HepG2 (cell line): ENCODE measurements around the gene CALY. TPM values are rescaled to one million over a fixed set of nuclear protein-coding genes. Genes with fewer than 3 reads are reported as not detected.

Source experiments
- ATAC-seq: fragments of 200-7000 bp; cut with Tn5 transposase; 3 replicates; pipeline ENCODE4 v1.9.1; 2020; ENCODE audit warnings: mild to moderate bottlenecking, moderate library complexity
- BruUV-seq: library from RNA; stranded (reverse); fragments of 400-500 nt; replicated peaks from 2 replicates; lab custom pipeline; 2021; lab: Mats Ljungman, UMichigan
- CTCF ChIA-PET: fragments of 300-600 bp; formaldehyde crosslinking; extraction: SDS; loops from one replicate; lab custom pipeline; 2021; ENCODE audit warnings: low total read pairs, inconsistent platforms, low intra/inter-chr PET ratio; lab: Yijun Ruan, JAX
- POLR2A ChIA-PET: fragments of 350-600 bp; sonication (Branson Sonifier 250); formaldehyde crosslinking; loops from one replicate; lab custom pipeline; 2020; ENCODE audit warnings: antibody characterized with exemption, inconsistent platforms; lab: Yijun Ruan, JAX
- DNase-seq: peaks from one replicate; pipeline ENCODE4 v3.0.0-alpha.2; 2015; ENCODE audit warnings: low spot score
- FAIRE-seq: peaks from 3 replicates; lab custom pipeline; 2011; peaks lifted over from hg19 to GRCh38; lab: Jason Lieb, UNC
- H2AFZ ChIP-seq: one replicate; pipeline ENCODE4 v1.6.1; 2011; ENCODE audit warnings: low read length, inconsistent platforms
- H3K27ac ChIP-seq: fragments of 300-600 bp; 3 replicates; pipeline ENCODE4 v1.8.0; 2011; ENCODE audit warnings: mixed run types, mild to moderate bottlenecking, mixed read lengths, low read length, inconsistent platforms; ENCODE audit not compliant: insufficient read depth; ENCODE audit errors: extremely low read length
- H3K27me3 ChIP-seq, 2 experiments: fragments of 200-600 bp in 1 of 2; 2 replicates in 1 of 2; 3 replicates in 1 of 2; pipeline versions ENCODE4 v1.6.0 to v1.8.0; 2011; ENCODE audit warnings: low read length in 2 of 2, mild to moderate bottlenecking in 2 of 2, moderate library complexity in 2 of 2, inconsistent platforms in 1 of 2; ENCODE audit not compliant: insufficient read depth in 2 of 2, control insufficient read depth in 1 of 2
- H3K36me3 ChIP-seq, 2 experiments: fragments of 200-600 bp in 1 of 2; replicated peaks in 1 of 2; 2 replicates in 1 of 2; 3 replicates in 1 of 2; pipeline versions ENCODE4 v1.5.1 to v1.8.0; 2011; ENCODE audit warnings: low read length in 2 of 2, inconsistent platforms in 1 of 2; ENCODE audit not compliant: insufficient read depth in 2 of 2, control insufficient read depth in 1 of 2
- H3K4me1 ChIP-seq: 2 replicates; pipeline ENCODE4 v1.5.1; 2012; ENCODE audit warnings: low read length, inconsistent platforms; ENCODE audit not compliant: insufficient read depth
- H3K4me2 ChIP-seq: 2 replicates; pipeline ENCODE4 v1.6.0; 2011; ENCODE audit warnings: low read depth, low read length, inconsistent platforms
- H3K4me3 ChIP-seq, 3 experiments: fragments of 200-600 bp in 1 of 3; sonication (generic), shearing (Covaris generic) in 1 of 3; replicated peaks in 1 of 3; 2 replicates each; pipeline ENCODE4 v1.5.1; 2011 to 2016; ENCODE audit warnings: low read length in 3 of 3, inconsistent platforms in 2 of 3, low read depth in 2 of 3, mild to moderate bottlenecking in 2 of 3, control low read depth in 1 of 3, mixed read lengths in 1 of 3; ENCODE audit not compliant: insufficient read depth in 1 of 3
- H3K79me2 ChIP-seq: one replicate; pipeline ENCODE4 v1.6.1; 2011; ENCODE audit warnings: low read length, inconsistent platforms; ENCODE audit not compliant: insufficient read depth
- H3K9ac ChIP-seq: 2 replicates; pipeline ENCODE4 v1.6.0; 2011; ENCODE audit warnings: mild to moderate bottlenecking, low read depth, low read length, inconsistent platforms; ENCODE audit not compliant: insufficient read depth
- H3K9me3 ChIP-seq: 2 replicates; pipeline ENCODE4 v1.5.1; 2012; ENCODE audit warnings: mild to moderate bottlenecking, low read length
- H4K20me1 ChIP-seq: 2 replicates; pipeline ENCODE4 v1.6.0; 2011; ENCODE audit warnings: inconsistent platforms, mild to moderate bottlenecking, low read length, moderate library complexity; ENCODE audit not compliant: insufficient read depth
- AGO2 ChIP-seq: fragments of 200-400 bp; formaldehyde crosslinking; optimal IDR thresholded peaks from 2 replicates; pipeline ENCODE3; 2017; ENCODE audit warnings: mild to moderate bottlenecking, low read depth, low read length, moderate library complexity
- FOXK1 ChIP-seq: sonication (generic); formaldehyde crosslinking; IDR thresholded peaks from 2 replicates; pipeline ENCODE4 v1.4.0; 2020; ENCODE audit warnings: low read depth, missing genetic modification reagents, borderline replicate concordance
- SOX5 ChIP-seq: IDR thresholded peaks from 2 replicates; pipeline ENCODE4 v1.6.1; 2016; ENCODE audit warnings: borderline replicate concordance
- STAT5B ChIP-seq: sonication (generic); formaldehyde crosslinking; IDR thresholded peaks from 2 replicates; pipeline ENCODE4 v1.4.0; 2020; ENCODE audit warnings: missing genetic modification reagents
- SUZ12 ChIP-seq: fragments of 150-350 bp; IDR thresholded peaks from 2 replicates; pipeline ENCODE4 v1.6.1; 2014; ENCODE audit warnings: low read depth, low read length
- WGBS: methylation state at CpG from one replicate; pipeline ENCODE4 v1.1.6; 2017; ENCODE audit warnings: low lambda C conversion rate; 5-methylcytosine and 5-hydroxymethylcytosine counted together
- in situ Hi-C: cut with HindIII; loops from 2 replicates; pipeline ENCODE4 v1.10.0; 2017; ENCODE audit warnings: low pct_unique_long_range_greater_than_20kb; ENCODE audit not compliant: extremely low pct_ligation_motif_present
- intact Hi-C: fragments of 100-400 bp; cut with micrococcal nuclease; formaldehyde crosslinking; loops from one replicate; pipeline ENCODE4 v1.10.0; 2022; ENCODE audit not compliant: unreplicated experiment
- polyA plus RNA-seq, 8 experiments: library from polyadenylated mRNA; depleted of rRNA in 3 of 8; stranded (reverse) in 7 of 8; unstranded in 1 of 8; fragments of >200 nt; fragmentation: Illumina TruSeq in 4 of 8; extraction: Trizol in 4 of 8; gene quantifications; 2 replicates each; pipeline versions ENCODE4 v1.2.1 to v1.2.3, GENCODE V29; 2011 to 2016; ENCODE audit warnings: low read depth in 4 of 8, missing spikeins in 1 of 8, mixed read lengths in 1 of 8; ENCODE audit not compliant: insufficient read depth in 1 of 8
- total RNA-seq, 5 experiments: library from RNA; depleted of rRNA; stranded (reverse); fragments of >200 nt; fragmentation: Illumina TruSeq; extraction: Trizol; gene quantifications; 2 replicates each; pipeline ENCODE4 v1.2.3, GENCODE V29; 2016; ENCODE audit warnings: low read depth in 1 of 5

Gene CALY
- total and polyA plus RNA-seq, 2 of the 13 experiments (the other 11 are each of a cell fraction or from before 2014, with no cell fraction given), result 0.08 TPM; not detected in 1

DNA sequence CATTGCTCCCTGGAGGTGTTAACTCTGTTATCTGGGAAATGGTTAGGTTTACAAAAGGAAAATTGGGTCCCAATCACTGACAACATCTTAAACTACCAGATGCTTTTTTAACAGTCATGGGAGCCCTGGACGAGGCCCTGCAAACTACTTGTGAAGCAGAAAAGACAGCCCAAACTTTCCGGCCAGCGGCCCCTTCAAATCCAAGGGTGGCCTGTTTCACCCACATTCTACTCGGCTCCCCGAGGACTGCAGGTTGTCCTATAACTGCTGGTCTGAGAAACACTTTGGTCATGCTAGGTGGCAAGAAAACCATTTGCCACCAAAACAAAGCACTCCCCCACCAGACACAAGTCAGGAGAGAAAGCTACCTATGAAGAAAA, 30.6 kb downstream of the CALY start:
- TF ChIP-seq STAT5B (CRISPR knock-in tag) (no peak), SUZ12 (no peak), FOXK1 (CRISPR knock-in tag) (no peak)
- Histone ChIP-seq H3K9ac (no peak overlapping the region), H3K79me2 (peaks cover 34% of the 10 kb centered on the region), H4K20me1 (peaks cover 9% of the 10 kb centered on the region), H2AFZ (no peak overlapping the region), H3K4me2 (no peak overlapping the region), H3K36me3 (peaks cover 13 to 32% of the 10 kb centered on the region in 2 experiments; a peak in 4 of 5 replicates), H3K9me3 (no peaks in the 10 kb centered on the region), H3K27me3 (no peaks in the 10 kb centered on the region; a peak in 1 of 5 replicates), H3K4me1 (peaks cover 15% of the 10 kb centered on the region), H3K4me3 (no peak overlapping the region), H3K27ac (no peak overlapping the region)
- WGBS, result 98% methylated on average over 5 of the region's 5 CpGs
- FAIRE-seq (no peak), ATAC-seq (no peak), DNase-seq (no peak)
- in situ Hi-C loops (no loop called here), intact Hi-C loops (no loop called here)
- CTCF ChIA-PET, result no interaction called here
- POLR2A ChIA-PET, result no interaction called here
- BruUV-seq, result no TSS peak

- Histone ChIP-seq H4K20me1 (peaks cover 9% of the 10 kb centered on the region), H3K79me2 (peaks cover 30% of the 10 kb centered on the region), H3K9ac (no peak overlapping the region), H3K4me2 (no peak overlapping the region), H3K36me3 (peaks cover 16 to 44% of the 10 kb centered on the region in 2 experiments), H3K27me3 (no peaks in the 10 kb centered on the region; a peak in 1 of 5 replicates), H2AFZ (no peak overlapping the region), H3K4me1 (peaks cover 10% of the 10 kb centered on the region), H3K9me3 (no peaks in the 10 kb centered on the region), H3K4me3 (no peak overlapping the region), H3K27ac (no peak overlapping the region)
- BruUV-seq, result no TSS peak
- no peak for DNase-seq
- intact Hi-C loops (no loop called here), in situ Hi-C loops (no loop called here)
- ATAC-seq, result no peak
- ChIA-PET CTCF (no interaction called here), POLR2A (no interaction called here)
- 100% methylated on average over 5 of the region's 10 CpGs for WGBS
- TF ChIP-seq SOX5 (CRISPR knock-in tag), result no peak
- peak; percentile 34 for TF ChIP-seq AGO2
- FAIRE-seq, result no peak
These were observed 33.5 kb downstream of the CALY start for GRCh38 chr10:133303206-133303605.
